Type B pancreatic cell (in vitro differentiated cells): Measurements from ENCODE around the gene CHCHD1. TPM values are rescaled to one million over a fixed set of nuclear protein-coding genes. Genes with fewer than 3 reads are reported as not detected.
A peak's percentile ranks its signal among the peaks of the same experiment; 100 is the strongest.

ENCODE experiments used
- DNase-seq: peaks from one replicate; pipeline ENCODE4 v3.0.0; 2021; ENCODE audit warnings: mixed read lengths; ENCODE audit not compliant: unreplicated experiment; ENCODE audit errors: extremely low spot score
- H3K27ac Mint-ChIP-seq: 2 replicates; pipeline ENCODE4 v1.8.0; 2021; ENCODE audit warnings: mild to moderate bottlenecking, mixed read lengths
- H3K27me3 Mint-ChIP-seq: 2 replicates; pipeline ENCODE4 v1.8.0; 2021; ENCODE audit warnings: mixed read lengths
- H3K36me3 Mint-ChIP-seq: 2 replicates; pipeline ENCODE4 v1.8.0; 2021; ENCODE audit warnings: mixed read lengths
- H3K4me1 Mint-ChIP-seq: one replicate; pipeline ENCODE4 v1.8.0; 2021; ENCODE audit warnings: mixed read lengths; ENCODE audit not compliant: unreplicated experiment
- H3K4me3 Mint-ChIP-seq: 2 replicates; pipeline ENCODE4 v1.8.0; 2021; ENCODE audit warnings: mild to moderate bottlenecking, mixed read lengths
- H3K9me3 Mint-ChIP-seq: 2 replicates; pipeline ENCODE4 v1.8.0; 2021; ENCODE audit warnings: mixed read lengths
- total RNA-seq: library from RNA; stranded (reverse); gene quantifications from 2 replicates; pipeline ENCODE4 v1.2.1, GENCODE V29; 2021; ENCODE audit warnings: low replicate concordance
- TF ChIP-seq, protein P1 (sequence below): fragments of 200-600 bp; sonication (generic); conservative IDR thresholded peaks from 2 replicates; pipeline ENCODE4 v1.5.0; 2021; ENCODE audit warnings: antibody characterized with exemption, mild to moderate bottlenecking

CHCHD1 gene
- total RNA-seq, 1 donor from 2014 or later: 32.6 TPM

DNA sequence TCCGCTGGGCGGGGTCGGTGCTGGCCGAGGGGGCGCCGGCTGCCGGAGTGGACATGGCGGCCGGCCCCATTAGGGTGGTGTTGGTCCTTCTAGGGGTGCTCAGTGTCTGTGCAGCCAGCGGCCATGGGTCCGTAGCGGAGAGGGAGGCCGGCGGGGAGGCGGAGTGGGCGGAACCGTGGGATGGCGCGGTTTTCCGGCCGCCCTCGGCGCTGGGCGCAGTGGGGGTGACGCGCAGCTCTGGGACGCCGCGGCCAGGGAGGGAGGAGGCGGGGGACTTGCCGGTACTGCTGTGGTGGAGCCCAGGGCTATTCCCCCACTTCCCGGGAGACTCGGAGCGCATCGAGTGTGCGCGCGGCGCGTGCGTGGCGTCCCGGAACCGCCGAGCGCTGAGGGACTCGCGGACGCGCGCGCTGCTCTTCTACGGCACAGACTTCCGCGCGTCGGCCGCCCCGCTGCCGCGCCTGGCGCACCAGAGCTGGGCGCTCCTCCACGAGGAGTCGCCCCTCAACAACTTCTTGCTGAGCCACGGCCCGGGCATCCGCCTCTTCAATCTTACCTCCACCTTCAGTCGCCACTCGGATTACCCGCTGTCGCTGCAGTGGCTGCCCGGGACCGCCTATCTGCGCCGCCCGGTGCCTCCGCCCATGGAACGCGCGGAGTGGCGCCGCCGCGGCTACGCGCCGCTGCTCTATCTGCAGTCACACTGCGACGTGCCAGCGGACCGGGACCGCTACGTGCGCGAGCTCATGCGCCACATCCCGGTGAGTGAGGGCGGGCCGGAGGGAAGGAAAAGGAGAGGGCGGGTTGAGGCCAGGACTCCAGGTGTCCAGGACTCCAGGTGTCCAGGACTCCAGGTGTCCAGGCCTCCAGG is 9.3 kb upstream of the CHCHD1 start:
- TF ChIP-seq, protein P1, sequence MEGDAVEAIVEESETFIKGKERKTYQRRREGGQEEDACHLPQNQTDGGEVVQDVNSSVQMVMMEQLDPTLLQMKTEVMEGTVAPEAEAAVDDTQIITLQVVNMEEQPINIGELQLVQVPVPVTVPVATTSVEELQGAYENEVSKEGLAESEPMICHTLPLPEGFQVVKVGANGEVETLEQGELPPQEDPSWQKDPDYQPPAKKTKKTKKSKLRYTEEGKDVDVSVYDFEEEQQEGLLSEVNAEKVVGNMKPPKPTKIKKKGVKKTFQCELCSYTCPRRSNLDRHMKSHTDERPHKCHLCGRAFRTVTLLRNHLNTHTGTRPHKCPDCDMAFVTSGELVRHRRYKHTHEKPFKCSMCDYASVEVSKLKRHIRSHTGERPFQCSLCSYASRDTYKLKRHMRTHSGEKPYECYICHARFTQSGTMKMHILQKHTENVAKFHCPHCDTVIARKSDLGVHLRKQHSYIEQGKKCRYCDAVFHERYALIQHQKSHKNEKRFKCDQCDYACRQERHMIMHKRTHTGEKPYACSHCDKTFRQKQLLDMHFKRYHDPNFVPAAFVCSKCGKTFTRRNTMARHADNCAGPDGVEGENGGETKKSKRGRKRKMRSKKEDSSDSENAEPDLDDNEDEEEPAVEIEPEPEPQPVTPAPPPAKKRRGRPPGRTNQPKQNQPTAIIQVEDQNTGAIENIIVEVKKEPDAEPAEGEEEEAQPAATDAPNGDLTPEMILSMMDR: no peak
- H3K9me3 Mint-ChIP-seq: no peaks in the 10 kb centered on the region
- peaks cover 19% of the 10 kb centered on the region for H3K36me3 Mint-ChIP-seq
- DNase-seq: peak; percentile 88
- H3K4me3 Mint-ChIP-seq: peak overlapping the region; percentile 95
- H3K27ac Mint-ChIP-seq: peak overlapping the region; percentile 90
- no peaks in the 10 kb centered on the region for H3K27me3 Mint-ChIP-seq
- H3K4me1 Mint-ChIP-seq: peaks cover 19% of the 10 kb centered on the region

DNA sequence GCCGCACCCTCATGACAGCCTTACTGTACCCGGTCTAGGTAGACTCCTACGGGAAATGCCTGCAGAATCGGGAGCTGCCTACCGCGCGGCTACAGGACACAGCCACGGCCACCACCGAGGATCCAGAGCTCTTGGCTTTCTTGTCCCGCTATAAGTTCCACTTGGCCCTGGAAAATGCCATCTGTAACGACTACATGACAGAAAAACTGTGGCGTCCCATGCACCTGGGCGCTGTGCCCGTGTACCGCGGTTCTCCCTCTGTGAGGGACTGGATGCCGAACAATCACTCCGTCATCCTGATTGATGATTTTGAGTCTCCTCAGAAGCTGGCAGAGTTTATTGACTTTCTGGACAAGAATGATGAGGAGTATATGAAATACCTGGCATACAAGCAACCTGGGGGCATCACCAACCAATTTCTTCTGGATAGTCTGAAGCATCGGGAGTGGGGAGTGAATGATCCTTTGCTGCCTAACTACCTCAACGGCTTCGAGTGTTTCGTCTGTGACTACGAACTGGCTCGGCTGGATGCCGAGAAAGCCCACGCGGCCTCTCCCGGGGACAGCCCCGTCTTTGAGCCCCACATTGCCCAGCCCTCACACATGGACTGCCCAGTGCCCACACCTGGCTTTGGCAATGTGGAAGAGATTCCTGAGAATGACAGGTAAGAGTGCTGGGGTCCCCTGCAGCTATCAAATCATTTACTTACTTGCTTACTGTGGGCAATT is 8.5 kb upstream of the CHCHD1 start:
- peak overlapping the region; percentile 95 for H3K4me3 Mint-ChIP-seq

DNA sequence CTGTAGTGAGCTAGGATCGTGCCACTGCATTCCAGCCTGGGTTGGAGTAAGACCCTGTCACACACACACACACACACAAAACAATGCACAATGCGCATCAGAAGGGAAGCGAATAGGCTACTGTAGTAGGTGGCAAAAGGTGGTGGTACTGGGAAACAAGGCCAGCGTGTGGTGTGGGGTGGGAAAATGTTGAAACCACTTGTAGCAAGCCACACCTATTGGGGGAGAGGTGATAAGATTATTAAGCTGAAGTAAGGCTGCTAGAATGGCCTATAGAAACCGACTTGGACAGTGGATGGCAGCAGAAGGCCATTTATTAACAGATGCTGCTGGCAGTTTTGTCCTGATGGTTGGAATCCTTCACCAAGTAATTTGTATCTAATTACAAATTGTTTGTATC is 7.2 kb upstream of the CHCHD1 start:
- DNase-seq: no peak
- Mint-ChIP-seq H3K36me3 (peaks cover 10% of the 10 kb centered on the region), H3K9me3 (no peaks in the 10 kb centered on the region), H3K4me1 (peaks cover 19% of the 10 kb centered on the region), H3K27me3 (no peaks in the 10 kb centered on the region), H3K4me3 (peak overlapping the region; percentile 61), H3K27ac (no peak overlapping the region)
- TF ChIP-seq, protein P1: no peak

More for the DNA sequence above, 8.5 kb upstream of the CHCHD1 start:
- TF ChIP-seq, protein P1: no peak
- no peak for DNase-seq
- peak overlapping the region; percentile 90 for H3K27ac Mint-ChIP-seq
- peaks cover 19% of the 10 kb centered on the region for H3K4me1 Mint-ChIP-seq
- no peaks in the 10 kb centered on the region for H3K9me3 Mint-ChIP-seq
- no peaks in the 10 kb centered on the region for H3K27me3 Mint-ChIP-seq
- peaks cover 15% of the 10 kb centered on the region for H3K36me3 Mint-ChIP-seq

DNA sequence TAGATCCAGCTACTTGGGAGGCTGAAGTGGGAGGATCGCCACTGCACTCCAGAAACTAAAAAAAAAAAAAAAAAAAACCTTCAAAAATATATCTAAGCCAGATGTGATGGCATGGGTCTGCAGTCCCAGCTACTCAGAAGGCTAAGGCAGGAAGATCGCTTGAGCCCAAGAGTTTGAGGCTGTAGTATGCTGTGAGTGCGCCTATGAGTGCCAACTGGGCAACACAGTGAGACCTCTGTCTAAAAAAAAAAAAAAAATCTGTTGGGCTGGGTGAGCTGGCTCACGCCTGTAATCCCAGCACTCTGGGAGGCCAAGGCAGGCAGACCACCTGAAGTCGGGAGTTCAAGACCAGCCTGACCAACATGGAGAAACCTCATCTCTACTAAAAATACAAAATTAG is 2.8 kb upstream of the CHCHD1 start:
- no peaks in the 10 kb centered on the region for H3K27me3 Mint-ChIP-seq
- TF ChIP-seq, protein P1: no peak
- H3K4me3 Mint-ChIP-seq: no peak overlapping the region
- DNase-seq: no peak
- no peak overlapping the region for H3K27ac Mint-ChIP-seq
- H3K36me3 Mint-ChIP-seq: peaks cover 6% of the 10 kb centered on the region
- H3K4me1 Mint-ChIP-seq: peaks cover 37% of the 10 kb centered on the region
- H3K9me3 Mint-ChIP-seq: no peaks in the 10 kb centered on the region

DNA sequence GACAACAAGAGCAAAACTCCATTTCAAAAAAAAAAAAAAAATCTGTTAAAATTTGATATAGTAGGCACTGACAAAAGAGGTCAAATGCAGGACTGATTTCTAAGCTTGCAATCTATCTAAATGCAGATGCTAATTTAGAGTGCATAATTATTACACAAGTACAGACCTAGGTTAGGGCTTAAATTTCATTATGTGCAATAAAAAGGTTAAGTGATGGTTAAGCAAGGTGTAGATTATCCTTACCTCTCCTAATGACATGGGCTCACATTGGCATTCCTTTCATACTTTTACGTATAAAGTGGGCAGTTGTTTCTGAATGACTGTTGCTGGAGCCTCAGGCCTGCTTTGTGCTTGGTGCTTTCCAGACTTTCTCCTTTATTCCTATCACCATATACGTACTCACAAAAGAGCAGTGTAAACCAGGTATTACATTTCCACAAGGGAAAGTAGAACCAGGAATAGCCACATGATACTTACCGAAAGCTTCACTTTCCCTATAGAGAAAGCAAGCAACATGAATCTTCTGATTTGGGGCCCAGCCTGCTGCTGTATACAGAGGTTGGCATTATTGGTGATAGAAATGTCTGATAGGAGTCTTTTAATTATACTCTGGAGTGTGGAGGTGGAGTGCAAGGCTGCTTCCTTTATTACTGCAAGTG is 2.2 kb upstream of the CHCHD1 start:
- no peak for DNase-seq
- Mint-ChIP-seq H3K4me3 (peak overlapping the region; percentile 75), H3K27ac (peak overlapping the region; percentile 66), H3K27me3 (no peaks in the 10 kb centered on the region), H3K9me3 (no peaks in the 10 kb centered on the region), H3K4me1 (peaks cover 34% of the 10 kb centered on the region), H3K36me3 (peaks cover 6% of the 10 kb centered on the region)
- TF ChIP-seq, protein P1: no peak
